SK-N-SH (cell line): ENCODE data around the gene ZNF275. TPM values are rescaled to one million over a fixed set of nuclear protein-coding genes. Genes with fewer than 3 reads are reported as not detected.

Source experiments
- CTCF ChIA-PET: fragments of 300-600, 350-600 bp; formaldehyde crosslinking; extraction: SDS; loops from one replicate; lab custom pipeline; 2021; lab: Yijun Ruan, JAX
- POLR2A ChIA-PET: fragments of 350-600 bp; sonication (Branson Sonifier 250); formaldehyde crosslinking; extraction: SDS; loops from one replicate; lab custom pipeline; 2020; ENCODE audit warnings: antibody characterized with exemption, inconsistent platforms; lab: Yijun Ruan, JAX
- DNase-seq: peaks from one replicate; pipeline ENCODE4 v3.0.0; 2012
- H2AFZ ChIP-seq: fragments of 200-600 bp; sonication (generic); 2 replicates; pipeline ENCODE4 v1.8.1; 2016; ENCODE audit warnings: antibody characterized with exemption, mild to moderate bottlenecking, low read depth
- H3F3A ChIP-seq: fragments of 200-600 bp; sonication (generic); replicated peaks from 2 replicates; pipeline ENCODE3; 2016; ENCODE audit warnings: antibody characterized with exemption, mild to moderate bottlenecking; ENCODE audit not compliant: insufficient read depth
- H3K27ac ChIP-seq, 2 experiments: fragments of 200-500 bp in 1 of 2; fragments of 200-600 bp in 1 of 2; sonication (Bioruptor generic) in 1 of 2; sonication (generic), shearing (Covaris generic) in 1 of 2; 2 replicates each; pipeline versions ENCODE4 v1.5.1 to v1.6.1; 2014 to 2016; ENCODE audit warnings: low read depth in 2 of 2, inconsistent platforms in 1 of 2, low read length in 1 of 2, mild to moderate bottlenecking in 1 of 2, mixed read lengths in 1 of 2
- H3K27me3 ChIP-seq: fragments of 200-600 bp; sonication (generic), shearing (Covaris generic); 2 replicates; pipeline ENCODE4 v1.6.1; 2016; ENCODE audit warnings: mixed run types; ENCODE audit not compliant: insufficient read depth
- H3K36me3 ChIP-seq, 2 experiments: fragments of 200-500 bp in 1 of 2; fragments of 200-600 bp in 1 of 2; sonication (Bioruptor generic) in 1 of 2; sonication (generic) in 1 of 2; replicated peaks in 1 of 2; 2 replicates each; pipeline versions ENCODE3 to v1.5.1; 2014 to 2016; ENCODE audit warnings: low read length in 1 of 2, mild to moderate bottlenecking in 1 of 2; ENCODE audit not compliant: insufficient read depth in 2 of 2, control insufficient read depth in 1 of 2
- H3K4me1 ChIP-seq, 2 experiments: fragments of 200-500 bp in 1 of 2; fragments of 200-600 bp in 1 of 2; sonication (Bioruptor generic) in 1 of 2; sonication (generic), shearing (Covaris generic) in 1 of 2; 2 replicates each; pipeline versions ENCODE4 v1.5.1 to v1.6.1; 2014 to 2016; ENCODE audit warnings: low read depth in 1 of 2, low read length in 1 of 2, mixed run types in 1 of 2; ENCODE audit not compliant: insufficient read depth in 2 of 2, control insufficient read depth in 1 of 2
- H3K4me2 ChIP-seq: fragments of 200-600 bp; sonication (generic), shearing (Covaris generic); 2 replicates; pipeline ENCODE4 v1.6.1; 2017; ENCODE audit warnings: mixed run types
- H3K4me3 ChIP-seq, 2 experiments: fragments of 200-500 bp in 1 of 2; fragments of 200-600 bp in 1 of 2; sonication (Bioruptor generic) in 1 of 2; sonication (generic), shearing (Covaris generic) in 1 of 2; 2 replicates each; pipeline versions ENCODE4 v1.5.1 to v1.8.1; 2014 to 2016; ENCODE audit warnings: low read depth in 2 of 2, inconsistent platforms in 1 of 2, low read length in 1 of 2, mild to moderate bottlenecking in 1 of 2, mixed read lengths in 1 of 2, moderate library complexity in 1 of 2
- H3K79me2 ChIP-seq: fragments of 200-600 bp; sonication (generic); 2 replicates; pipeline ENCODE4 v1.8.1; 2017; ENCODE audit warnings: mild to moderate bottlenecking; ENCODE audit not compliant: insufficient read depth
- H3K9ac ChIP-seq: fragments of 200-600 bp; sonication (generic); 2 replicates; pipeline ENCODE4 v1.6.1; 2017; ENCODE audit warnings: mixed run types
- H3K9me2 ChIP-seq: fragments of 200-600 bp; sonication (generic); 2 replicates; pipeline ENCODE4 v1.6.1; 2017; ENCODE audit warnings: mixed run types
- H3K9me3 ChIP-seq: fragments of 200-600 bp; sonication (generic); 2 replicates; pipeline ENCODE4 v1.6.1; 2017; ENCODE audit warnings: mixed run types, mild to moderate bottlenecking, moderate library complexity
- H4K20me1 ChIP-seq: fragments of 200-600 bp; sonication (generic); 2 replicates; pipeline ENCODE4 v1.6.1; 2017; ENCODE audit warnings: mild to moderate bottlenecking, mixed run types; ENCODE audit not compliant: insufficient read depth
- CHD2 ChIP-seq: fragments of 150-350 bp; IDR thresholded peaks from 2 replicates; pipeline ENCODE4 v1.6.1; 2018; ENCODE audit warnings: low read length; ENCODE audit not compliant: partially characterized antibody
- CTCF ChIP-seq: fragments of 200-600 bp; sonication (generic); IDR thresholded peaks from 2 replicates; pipeline ENCODE4 v1.6.1; 2017; ENCODE audit warnings: antibody characterized with exemption, mild to moderate bottlenecking, moderate library complexity
- EP300 ChIP-seq, 2 experiments: IDR thresholded peaks; 2 replicates each; pipeline versions ENCODE4 v1.4.0 to v1.6.1; 2012; ENCODE audit warnings: borderline replicate concordance in 1 of 2, low read depth in 1 of 2, low read length in 1 of 2
- EZH2phosphoT487 ChIP-seq: fragments of 200-600 bp; sonication (generic); IDR thresholded peaks from 2 replicates; pipeline ENCODE4 v1.6.1; 2017; ENCODE audit warnings: low read depth, mixed run types, mild to moderate bottlenecking, antibody characterized with exemption, moderate library complexity, borderline replicate concordance
- FOXM1 ChIP-seq: IDR thresholded peaks from 2 replicates; pipeline ENCODE4 v1.4.0; 2012; ENCODE audit warnings: low read depth, mild to moderate bottlenecking
- GABPA ChIP-seq: IDR thresholded peaks from 2 replicates; pipeline ENCODE4 v1.4.0; 2012; ENCODE audit warnings: low read depth, mild to moderate bottlenecking
- GATA2 ChIP-seq: sonication (generic); formaldehyde crosslinking; IDR thresholded peaks from 2 replicates; pipeline ENCODE4 v1.5.0; 2020; ENCODE audit warnings: mild to moderate bottlenecking, missing genetic modification reagents
- MAX ChIP-seq: IDR thresholded peaks from 2 replicates; pipeline ENCODE4 v1.4.0; 2012; ENCODE audit warnings: low read depth
- MXI1 ChIP-seq: IDR thresholded peaks from 2 replicates; pipeline ENCODE4 v1.6.1; 2012; ENCODE audit warnings: mild to moderate bottlenecking, low read depth, low read length, improper control_type of control experiment
- NRF1 ChIP-seq: IDR thresholded peaks from 2 replicates; pipeline ENCODE4 v1.6.1; 2012; ENCODE audit warnings: low read depth, mild to moderate bottlenecking, low read length
- PBX3 ChIP-seq: IDR thresholded peaks from 2 replicates; pipeline ENCODE4; 2012
- POLR2AphosphoS5 ChIP-seq: IDR thresholded peaks from 2 replicates; pipeline ENCODE4 v1.6.1; 2012; ENCODE audit warnings: low read depth, low read length
- RCOR1 ChIP-seq: fragments of 150-350 bp; IDR thresholded peaks from 2 replicates; pipeline ENCODE4 v1.6.1; 2017; ENCODE audit warnings: antibody characterized with exemption, low read length
- RFX5 ChIP-seq: IDR thresholded peaks from 2 replicates; pipeline ENCODE4 v1.6.1; 2012; ENCODE audit warnings: mild to moderate bottlenecking, improper control_type of control experiment, low read length
- RXRA ChIP-seq: IDR thresholded peaks from 2 replicates; pipeline ENCODE4 v1.4.0; 2012; ENCODE audit warnings: low read depth, mild to moderate bottlenecking, borderline replicate concordance
- SMC3 ChIP-seq: IDR thresholded peaks from 2 replicates; pipeline ENCODE4 v1.6.1; 2012; ENCODE audit warnings: low read depth, low read length, improper control_type of control experiment
- TCF12 ChIP-seq: IDR thresholded peaks from 2 replicates; pipeline ENCODE4 v1.4.0; 2012
- TEAD4 ChIP-seq: IDR thresholded peaks from 2 replicates; pipeline ENCODE4 v1.4.0; 2012; ENCODE audit warnings: mild to moderate bottlenecking, borderline replicate concordance; ENCODE audit not compliant: insufficient read depth
- USF1 ChIP-seq: IDR thresholded peaks from 2 replicates; pipeline ENCODE4 v1.4.0; 2012; ENCODE audit warnings: low read depth, borderline replicate concordance
- USF2 ChIP-seq: fragments of 150-350 bp; IDR thresholded peaks from 2 replicates; pipeline ENCODE4 v1.6.1; 2017; ENCODE audit warnings: antibody characterized with exemption, low read length, low read depth, borderline replicate concordance
- YY1 ChIP-seq: IDR thresholded peaks from 2 replicates; pipeline ENCODE4 v1.4.0; 2012; ENCODE audit warnings: low read depth, mild to moderate bottlenecking
- WGBS: methylation state at CpG from one replicate; pipeline ENCODE4 v1.1.6; 2017; ENCODE audit warnings: low lambda C conversion rate; 5-methylcytosine and 5-hydroxymethylcytosine counted together
- polyA plus RNA-seq, 3 experiments: library from polyadenylated mRNA; depleted of rRNA; stranded (reverse); fragments of >200 nt; gene quantifications; 2 replicates each; pipeline ENCODE4 v1.2.3, GENCODE V29; 2012

ZNF275 gene
- polyA plus RNA-seq, 1 of the 3 experiments (the other 2 are of a cell fraction), result 4.9 TPM

- Histone ChIP-seq H3K4me3 (no peak overlapping the region), H3K9ac (no peak overlapping the region), H3F3A (no peaks in the 10 kb centered on the region), H3K9me2 (no peaks in the 10 kb centered on the region), H2AFZ (no peak overlapping the region), H3K27me3 (no peaks in the 10 kb centered on the region; the same call in 1 of the 2 replicates), H3K36me3 (peaks cover 2 to 6% of the 10 kb centered on the region in 2 experiments), H3K4me1 (no peaks in the 10 kb centered on the region), H3K9me3 (no peaks in the 10 kb centered on the region), H3K4me2 (no peak overlapping the region), H4K20me1 (no peaks in the 10 kb centered on the region), H3K79me2 (no peaks in the 10 kb centered on the region), H3K27ac (no peak overlapping the region)
- ChIA-PET CTCF (interaction anchor here (1.2 kb wide), 1 partner anchor 19 kb away, joined by 3 read pairs; no protein-coding TSS in a partner anchor), POLR2A (no interaction called here)
- no peak for DNase-seq
- TF ChIP-seq RFX5 (no peak), MAX (no peak), GATA2 (CRISPR knock-in tag) (no peak), CHD2 (no peak), TCF12 (no peak), RXRA (no peak), FOXM1 (no peak), POLR2AphosphoS5 (no peak), GABPA (no peak), EP300 (IDR thresholded peaks at IDR 0.05; ENCODE audit: borderline replicate concordance in 1 of 2, low read depth in 1 of 2, low read length in 1 of 2) (no peak), MXI1 (no peak), EZH2phosphoT487 (no peak), USF1 (no peak)
- 39% methylated on average over 6 of the region's 12 CpGs for WGBS
Observed at GRCh38 chrX:153353416-153353815, 19.5 kb downstream of the ZNF275 start.

GRCh38 chrX:153357877-153358276, 23.9 kb downstream of the ZNF275 start:
- Histone ChIP-seq H3K9me3 (no peaks in the 10 kb centered on the region), H3K9ac (no peak overlapping the region)
- no peak for DNase-seq

More at GRCh38 chrX:153357877-153358276, 23.9 kb downstream of the ZNF275 start:
- Histone ChIP-seq H3K27ac (no peak overlapping the region), H3K4me1 (no peaks in the 10 kb centered on the region; a peak in 1 of 4 replicates), H4K20me1 (no peaks in the 10 kb centered on the region), H3K4me2 (no peak overlapping the region), H3K9me2 (no peaks in the 10 kb centered on the region), H3K79me2 (no peaks in the 10 kb centered on the region), H3K27me3 (no peaks in the 10 kb centered on the region; the same call in 1 of the 2 replicates), H2AFZ (no peak overlapping the region), H3K4me3 (no peak overlapping the region), H3K36me3 (no peaks in the 10 kb centered on the region), H3F3A (no peaks in the 10 kb centered on the region)
- 0% methylated on average over 1 of the region's 1 CpG for WGBS
- no peak for TF ChIP-seq RCOR1
- TF ChIP-seq CTCF, result no peak
- TF ChIP-seq TCF12, result no peak
- TF ChIP-seq USF2, result no peak
- TF ChIP-seq SMC3, result no peak
- no peak for TF ChIP-seq PBX3
- TF ChIP-seq RXRA, result no peak
- TF ChIP-seq FOXM1, result no peak
- no peak for TF ChIP-seq USF1
- no peak for TF ChIP-seq YY1
- no peak for TF ChIP-seq NRF1
- TF ChIP-seq TEAD4, result no peak
- TF ChIP-seq EP300 (IDR thresholded peaks at IDR 0.05; ENCODE audit: borderline replicate concordance in 1 of 2, low read depth in 1 of 2, low read length in 1 of 2), result no peak
- no peak for TF ChIP-seq GABPA
- TF ChIP-seq CHD2, result no peak
- POLR2A ChIA-PET, result no interaction called here
- CTCF ChIA-PET, result no interaction called here
